SK-N-SH treated with all-trans-retinoic acid at 6 μM for 48 hours (cell line): ENCODE data around the gene LRRC7.

ENCODE experiments used
- ARNTL ChIP-seq: fragments of 450-650 bp; formaldehyde crosslinking; IDR thresholded peaks from 2 replicates; pipeline ENCODE4 v1.5.0; 2020; ENCODE audit warnings: low read depth, mild to moderate bottlenecking, moderate library complexity, borderline replicate concordance
- BACH2 ChIP-seq: fragments of 250-450 bp; sonication (Bioruptor Pico); IDR thresholded peaks from 2 replicates; pipeline ENCODE4 v1.9.0; 2021; ENCODE audit warnings: mild to moderate bottlenecking, borderline replicate concordance
- CREB5 ChIP-seq: fragments of 250-450 bp; sonication (Bioruptor Pico); IDR thresholded peaks from 2 replicates; pipeline ENCODE4 v1.5.1; 2020; ENCODE audit warnings: low read depth, mild to moderate bottlenecking, moderate library complexity
- CSDC2 ChIP-seq: fragments of 250-450 bp; sonication (Bioruptor Pico); IDR thresholded peaks from 2 replicates; pipeline ENCODE4 v1.5.0; 2020; ENCODE audit warnings: mild to moderate bottlenecking, moderate library complexity
- CSRNP3 ChIP-seq: fragments of 250-450 bp; sonication (Bioruptor Pico); IDR thresholded peaks from 2 replicates; pipeline ENCODE4 v1.5.1; 2021; ENCODE audit warnings: mild to moderate bottlenecking, moderate library complexity
- GLIS3 ChIP-seq: fragments of 250-450 bp; sonication (Bioruptor Pico); IDR thresholded peaks from 2 replicates; pipeline ENCODE4 v1.5.0; 2020; ENCODE audit warnings: mild to moderate bottlenecking, moderate library complexity
- PATZ1 ChIP-seq: fragments of 250-450 bp; sonication (Bioruptor Pico); IDR thresholded peaks from 2 replicates; pipeline ENCODE4 v1.8.0; 2020; ENCODE audit warnings: mild to moderate bottlenecking, moderate library complexity, borderline replicate concordance
- SNAI2 ChIP-seq: fragments of 250-450 bp; sonication (Bioruptor Pico); IDR thresholded peaks from 2 replicates; pipeline ENCODE4 v1.5.0; 2020; ENCODE audit warnings: mild to moderate bottlenecking, moderate library complexity
- TCF4 ChIP-seq: fragments of 250-450 bp; sonication (Bioruptor Pico); IDR thresholded peaks from 2 replicates; pipeline ENCODE4 v1.8.0; 2021; ENCODE audit warnings: mild to moderate bottlenecking, moderate library complexity, borderline replicate concordance
- TSHZ2 ChIP-seq: fragments of 250-450 bp; sonication (Bioruptor Pico); IDR thresholded peaks from 2 replicates; pipeline ENCODE4 v1.5.0; 2020; ENCODE audit warnings: mild to moderate bottlenecking, moderate library complexity
- ZC3H10 ChIP-seq: fragments of 250-450 bp; sonication (Bioruptor Pico); IDR thresholded peaks from 2 replicates; pipeline ENCODE4 v1.5.1; 2021; ENCODE audit warnings: mild to moderate bottlenecking, moderate library complexity
- ZFP3 ChIP-seq: fragments of 250-450 bp; sonication (Bioruptor Pico); IDR thresholded peaks from 2 replicates; pipeline ENCODE4 v1.5.0; 2020; ENCODE audit warnings: mild to moderate bottlenecking, moderate library complexity

- TF ChIP-seq GLIS3 (CRISPR knock-in tag) (no peak), CREB5 (CRISPR knock-in tag) (no peak), TSHZ2 (CRISPR knock-in tag) (no peak), PATZ1 (CRISPR knock-in tag) (no peak), SNAI2 (CRISPR knock-in tag) (no peak), CSRNP3 (CRISPR knock-in tag) (no peak), ARNTL (CRISPR knock-in tag) (no peak), TCF4 (no peak), CSDC2 (CRISPR knock-in tag) (no peak), ZC3H10 (no peak), ZFP3 (CRISPR knock-in tag) (no peak), BACH2 (CRISPR knock-in tag) (no peak)
These were observed 94.6 kb downstream of the LRRC7 start for GRCh38 chr1:69662321-69662720.
